ENCODE data around the gene FAM210B. TPM values are rescaled to one million over a fixed set of nuclear protein-coding genes. Genes with fewer than 3 reads are reported as not detected.
A peak's percentile ranks its signal among the peaks of the same experiment; 100 is the strongest.

The FAM210B gene
- total and polyA plus RNA-seq, 9 of the 15 experiments (the other 6 are each of a cell fraction or from before 2014, with no cell fraction given), result 12.1 to 87.3 (median 47.6) TPM

DNA sequence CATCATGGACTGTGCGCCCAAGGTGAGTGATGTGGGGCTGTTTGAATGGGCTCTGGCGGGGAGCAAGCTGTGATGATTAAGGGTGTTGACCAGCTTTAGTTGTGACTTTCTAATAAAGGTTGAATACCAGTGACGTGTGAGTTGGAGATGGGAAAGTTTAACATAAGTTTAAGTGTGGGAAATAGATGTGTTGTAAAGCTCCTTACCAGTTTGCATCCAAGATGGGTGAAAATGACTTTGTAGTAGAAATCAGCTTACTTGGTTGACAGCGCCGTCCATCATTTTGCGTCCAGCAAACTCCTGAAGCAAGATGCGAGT is 53.7 kb downstream of the FAM210B start (continued):
- TF ChIP-seq AFF4 (CRISPR knock-in tag; IDR thresholded peaks at IDR 0.05) (peak; percentile 16; the same call in 1 of the 2 replicates), REST (IDR thresholded peaks at IDR 0.05; ENCODE audit: borderline replicate concordance) (no peak), REST (CRISPR knock-in tag; IDR thresholded peaks at IDR 0.05; ENCODE audit: low read depth) (no peak), ATF7 (IDR thresholded peaks at IDR 0.05) (0 out of 2 replicates have a peak, but pooled peaks have one; percentile 46), POLR2A (conservative IDR thresholded peaks at IDR 0.05) (peak; percentile 90), RBM14 (IDR thresholded peaks at IDR 0.05; ENCODE audit: borderline replicate concordance, insufficient read depth, low read depth, low read length) (no peak), BHLHE40 (IDR thresholded peaks at IDR 0.05; ENCODE audit: low read length) (no peak), CBX8 (IDR thresholded peaks at IDR 0.05; ENCODE audit: borderline replicate concordance, extremely low read depth, low read depth, low read length, poor library complexity, severe bottlenecking) (no peak), STAT5A (IDR thresholded peaks at IDR 0.05; ENCODE audit: borderline replicate concordance, low read length) (no peak), NCOA1 (IDR thresholded peaks at IDR 0.05; ENCODE audit: low read depth) (0 out of 2 replicates have a peak, but pooled peaks have one; percentile 20), EGR1 (conservative IDR thresholded peaks at IDR 0.05) (0 out of 2 replicates have a peak, but pooled peaks have one; percentile 0), ATF1 (CRISPR knock-in tag; IDR thresholded peaks at IDR 0.05) (no peak), ATF1 (tag; IDR thresholded peaks at IDR 0.05) (peak; percentile 49), TRIM28 (IDR thresholded peaks at IDR 0.05) (0 out of 2 replicates have a peak, but pooled peaks have one; percentile 7), HDAC1 (IDR thresholded peaks at IDR 0.05) (peak; percentile 4 to 17; a peak in 1 of 4 replicates)
